K562 (cell line): Measurements from ENCODE around the gene MTFR2.

Source experiments
- EZH2 ChIP-seq: IDR thresholded peaks from 2 replicates; pipeline ENCODE4 v1.6.1; 2012; ENCODE audit warnings: low read depth, mild to moderate bottlenecking, inconsistent platforms, low read length, borderline replicate concordance
- YY1 ChIP-seq, 3 experiments: IDR thresholded peaks; 2 replicates each; pipeline ENCODE4 v1.6.1; 2011; ENCODE audit warnings: low read length in 2 of 3, mild to moderate bottlenecking in 2 of 3, moderate library complexity in 2 of 3, borderline replicate concordance in 1 of 3, control low read depth in 1 of 3, low read depth in 1 of 3; ENCODE audit not compliant: insufficient read depth in 3 of 3, insufficient replicate concordance in 2 of 3, control insufficient read depth in 1 of 3, insufficient read length in 1 of 3; ENCODE audit errors: extremely low read depth in 1 of 3

GRCh38 chr6:136232701-136233100 is 17.4 kb downstream of the MTFR2 start:
- TF ChIP-seq YY1 (IDR thresholded peaks at IDR 0.05; ENCODE audit: borderline replicate concordance in 1 of 3, control insufficient read depth in 1 of 3, extremely low read depth in 1 of 3, insufficient read depth in 3 of 3, insufficient read length in 1 of 3, insufficient replicate concordance in 2 of 3, low read depth in 1 of 3, low read length in 2 of 3), result no peak
- TF ChIP-seq EZH2, result no peak
